Stomach (tissue), 4 donors: Measurements from ENCODE around the gene RSBN1.

Experiments used
- EP300 ChIP-seq: sonication (generic); formaldehyde crosslinking; IDR thresholded peaks from one replicate; pipeline ENCODE4 v1.6.1; 2017; ENCODE audit warnings: antibody characterized with exemption
- POLR2A ChIP-seq, 4 donors: fragments of 450-650 bp; IDR thresholded peaks; one replicate each; pipeline ENCODE4 v1.6.1; 2016; ENCODE audit warnings: antibody characterized with exemption in 4 of 4, control low read depth in 2 of 4, mild to moderate bottlenecking in 1 of 4, moderate library complexity in 1 of 4
- POLR2AphosphoS5 ChIP-seq, 3 donors: sonication (generic); formaldehyde crosslinking; IDR thresholded peaks; one replicate each; pipeline ENCODE4 v1.6.1; 2016; ENCODE audit warnings: antibody characterized with exemption in 3 of 3
- TF ChIP-seq, protein P1 (sequence below), 7 experiments: fragments of 450-650 bp in 4 of 7; fragments of 200-600 bp in 3 of 7; sonication (generic) in 3 of 7; IDR thresholded peaks; one replicate each; pipeline ENCODE4 v1.5.1; 2016 to 2019; ENCODE audit warnings: antibody characterized with exemption in 7 of 7, control low read depth in 2 of 7, mild to moderate bottlenecking in 1 of 7

DNA sequence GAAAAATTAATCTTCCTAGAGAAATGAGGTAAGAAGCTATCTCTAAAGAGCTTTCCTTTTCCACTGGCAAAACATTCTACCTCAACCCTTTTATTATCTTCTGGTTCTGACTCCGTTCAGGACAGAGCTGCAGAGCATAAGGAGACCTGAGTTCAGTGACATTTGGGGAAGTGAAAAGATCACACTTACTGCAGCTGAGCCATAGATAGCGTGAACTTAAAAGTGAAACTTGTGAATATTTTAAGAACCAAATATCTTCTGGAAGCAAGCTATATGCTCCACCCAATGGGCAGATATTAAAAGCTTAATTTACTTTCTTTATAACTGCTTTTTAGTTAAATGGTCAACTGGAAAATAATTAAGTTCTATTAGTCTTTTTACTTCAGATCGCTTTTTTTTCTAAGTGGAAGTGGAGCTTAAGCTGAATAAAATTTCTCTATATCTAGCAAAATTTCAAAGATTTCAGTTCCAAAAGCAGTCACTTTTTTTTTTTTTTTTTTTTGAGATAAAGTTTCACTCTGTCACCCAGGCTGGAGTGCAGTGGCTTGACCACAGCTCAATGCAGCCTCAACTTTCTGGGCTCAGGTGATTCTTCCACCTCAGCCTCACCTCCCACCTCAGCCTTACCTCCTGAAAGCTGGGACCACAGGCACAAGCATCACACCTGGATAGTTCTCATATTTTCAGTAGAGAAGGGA is 47.4 kb upstream of the RSBN1 start:
- TF ChIP-seq, protein P1, sequence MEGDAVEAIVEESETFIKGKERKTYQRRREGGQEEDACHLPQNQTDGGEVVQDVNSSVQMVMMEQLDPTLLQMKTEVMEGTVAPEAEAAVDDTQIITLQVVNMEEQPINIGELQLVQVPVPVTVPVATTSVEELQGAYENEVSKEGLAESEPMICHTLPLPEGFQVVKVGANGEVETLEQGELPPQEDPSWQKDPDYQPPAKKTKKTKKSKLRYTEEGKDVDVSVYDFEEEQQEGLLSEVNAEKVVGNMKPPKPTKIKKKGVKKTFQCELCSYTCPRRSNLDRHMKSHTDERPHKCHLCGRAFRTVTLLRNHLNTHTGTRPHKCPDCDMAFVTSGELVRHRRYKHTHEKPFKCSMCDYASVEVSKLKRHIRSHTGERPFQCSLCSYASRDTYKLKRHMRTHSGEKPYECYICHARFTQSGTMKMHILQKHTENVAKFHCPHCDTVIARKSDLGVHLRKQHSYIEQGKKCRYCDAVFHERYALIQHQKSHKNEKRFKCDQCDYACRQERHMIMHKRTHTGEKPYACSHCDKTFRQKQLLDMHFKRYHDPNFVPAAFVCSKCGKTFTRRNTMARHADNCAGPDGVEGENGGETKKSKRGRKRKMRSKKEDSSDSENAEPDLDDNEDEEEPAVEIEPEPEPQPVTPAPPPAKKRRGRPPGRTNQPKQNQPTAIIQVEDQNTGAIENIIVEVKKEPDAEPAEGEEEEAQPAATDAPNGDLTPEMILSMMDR (IDR thresholded peaks at IDR 0.05), result no peak
- no peak for TF ChIP-seq EP300
- TF ChIP-seq POLR2A (IDR thresholded peaks at IDR 0.05), result no peak
- no peak for TF ChIP-seq POLR2AphosphoS5 (IDR thresholded peaks at IDR 0.05)
